HUES64 (cell line): ENCODE measurements around the gene CELSR1.

Experiments used
- H3K27ac ChIP-seq: 2 replicates; pipeline ENCODE4 v1.7.0; 2013; ENCODE audit warnings: low read depth, low read length, inconsistent platforms
- H3K27me3 ChIP-seq: 2 replicates; pipeline ENCODE4 v1.6.1; 2013; ENCODE audit warnings: mild to moderate bottlenecking, low read length; ENCODE audit not compliant: insufficient read depth
- H3K36me3 ChIP-seq: 2 replicates; pipeline ENCODE4 v1.6.1; 2013; ENCODE audit warnings: mild to moderate bottlenecking, low read length; ENCODE audit not compliant: insufficient read depth
- H3K4me1 ChIP-seq: 2 replicates; pipeline ENCODE4 v1.6.1; 2013; ENCODE audit warnings: mild to moderate bottlenecking, low read length, moderate library complexity; ENCODE audit not compliant: insufficient read depth
- H3K4me3 ChIP-seq: 2 replicates; pipeline ENCODE4 v1.5.1; 2013; ENCODE audit warnings: mild to moderate bottlenecking, low read length, moderate library complexity
- H3K9ac ChIP-seq: 2 replicates; pipeline ENCODE4 v1.6.1; 2013; ENCODE audit warnings: mild to moderate bottlenecking, low read depth, low read length
- H3K9me3 ChIP-seq: 2 replicates; pipeline ENCODE4 v1.6.1; 2013; ENCODE audit warnings: low read depth, low read length; ENCODE audit not compliant: insufficient read depth
- WGBS: fragments of 150-250, 120-280 bp; methylation state at CpG from one replicate; pipeline ENCODE4 v1.1.7; 2013; ENCODE audit warnings: missing lambda C conversion rate; 5-methylcytosine and 5-hydroxymethylcytosine counted together

CELSR1 gene

GRCh38 chr22:46560696-46561295 is 23.4 kb upstream of the CELSR1 start:
- Histone ChIP-seq H3K27ac (no peak overlapping the region), H3K4me1 (peaks cover 4% of the 10 kb centered on the region; the same call in 1 of the 2 replicates)
- 91% methylated on average over 14 of the region's 14 CpGs for WGBS

GRCh38 chr22:46557736-46558480 is 20.5 kb upstream of the CELSR1 start:
- no peak overlapping the region for H3K27ac ChIP-seq
- no peak overlapping the region for H3K9ac ChIP-seq
- H3K27me3 ChIP-seq = 0 out of 2 replicates have a peak, but pooled peaks cover 2% of the 10 kb centered on the region
- H3K9me3 ChIP-seq = peaks cover 7% of the 10 kb centered on the region
- no peaks in the 10 kb centered on the region for H3K36me3 ChIP-seq
- H3K4me3 ChIP-seq = no peak overlapping the region
- WGBS = 79% methylated on average over 8 of the region's 8 CpGs
- no peaks in the 10 kb centered on the region for H3K4me1 ChIP-seq

More at GRCh38 chr22:46560696-46561295, 23.4 kb upstream of the CELSR1 start:
- 0 out of 2 replicates have a peak, but pooled peaks cover 2% of the 10 kb centered on the region for H3K27me3 ChIP-seq
- no peaks in the 10 kb centered on the region for H3K36me3 ChIP-seq
- no peak overlapping the region for H3K9ac ChIP-seq
- peaks cover 6% of the 10 kb centered on the region; the same call in 1 of the 2 replicates for H3K9me3 ChIP-seq
- no peak overlapping the region for H3K4me3 ChIP-seq

GRCh38 chr22:46556775-46557174 is 19.4 kb upstream of the CELSR1 start:
- H3K9ac ChIP-seq = no peak overlapping the region
- H3K27me3 ChIP-seq = 0 out of 2 replicates have a peak, but pooled peaks cover 2% of the 10 kb centered on the region
- no peak overlapping the region for H3K27ac ChIP-seq
- no peaks in the 10 kb centered on the region for H3K4me1 ChIP-seq
- H3K36me3 ChIP-seq = no peaks in the 10 kb centered on the region
- peaks cover 10% of the 10 kb centered on the region for H3K9me3 ChIP-seq
- H3K4me3 ChIP-seq = no peak overlapping the region
- 77% methylated on average over 3 of the region's 3 CpGs for WGBS

GRCh38 chr22:46553189-46553588 is 15.8 kb upstream of the CELSR1 start:
- H3K27ac ChIP-seq = no peak overlapping the region
- H3K36me3 ChIP-seq = no peaks in the 10 kb centered on the region
- H3K4me3 ChIP-seq = no peak overlapping the region
- H3K4me1 ChIP-seq = no peaks in the 10 kb centered on the region
- no peak overlapping the region for H3K9ac ChIP-seq
- H3K9me3 ChIP-seq = peaks cover 10% of the 10 kb centered on the region
- H3K27me3 ChIP-seq = no peaks in the 10 kb centered on the region
- WGBS = 95% methylated on average over 4 of the region's 4 CpGs

- Histone ChIP-seq H3K9me3 (peaks cover 8% of the 10 kb centered on the region), H3K27ac (no peak overlapping the region), H3K27me3 (no peaks in the 10 kb centered on the region), H3K9ac (no peak overlapping the region), H3K36me3 (no peaks in the 10 kb centered on the region), H3K4me1 (no peaks in the 10 kb centered on the region), H3K4me3 (no peak overlapping the region)
- 93% methylated on average over 12 of the region's 12 CpGs for WGBS
These were observed 14.6 kb upstream of the CELSR1 start for GRCh38 chr22:46551996-46552395.

- Histone ChIP-seq H3K9ac (no peak overlapping the region), H3K27ac (no peak overlapping the region), H3K4me1 (no peaks in the 10 kb centered on the region), H3K36me3 (no peaks in the 10 kb centered on the region), H3K4me3 (no peak overlapping the region), H3K9me3 (peaks cover 4% of the 10 kb centered on the region; the same call in 1 of the 2 replicates), H3K27me3 (no peaks in the 10 kb centered on the region)
- 83% methylated on average over 9 of the region's 9 CpGs for WGBS
These were observed 13.9 kb upstream of the CELSR1 start for GRCh38 chr22:46551321-46551720.

- no peaks in the 10 kb centered on the region for H3K27me3 ChIP-seq
- no peaks in the 10 kb centered on the region for H3K36me3 ChIP-seq
- H3K9ac ChIP-seq = no peak overlapping the region
- no peak overlapping the region for H3K27ac ChIP-seq
- no peaks in the 10 kb centered on the region for H3K4me1 ChIP-seq
- WGBS = 87% methylated on average over 17 of the region's 17 CpGs
- no peak overlapping the region for H3K4me3 ChIP-seq
- peaks cover 4% of the 10 kb centered on the region; the same call in 1 of the 2 replicates for H3K9me3 ChIP-seq
These were observed 12.7 kb upstream of the CELSR1 start for GRCh38 chr22:46549971-46550641.

GRCh38 chr22:46549563-46549840 is 12.1 kb upstream of the CELSR1 start:
- WGBS = 90% methylated on average over 4 of the region's 4 CpGs
- Histone ChIP-seq H3K4me1 (no peaks in the 10 kb centered on the region), H3K27me3 (no peaks in the 10 kb centered on the region), H3K36me3 (no peaks in the 10 kb centered on the region), H3K4me3 (no peak overlapping the region), H3K9ac (no peak overlapping the region), H3K9me3 (peaks cover 4% of the 10 kb centered on the region; the same call in 1 of the 2 replicates), H3K27ac (no peak overlapping the region)

- Histone ChIP-seq H3K9ac (no peak overlapping the region), H3K4me1 (no peaks in the 10 kb centered on the region), H3K36me3 (no peaks in the 10 kb centered on the region), H3K9me3 (peaks cover 3% of the 10 kb centered on the region; the same call in 1 of the 2 replicates), H3K27ac (no peak overlapping the region), H3K4me3 (no peak overlapping the region), H3K27me3 (no peaks in the 10 kb centered on the region)
- 86% methylated on average over 3 of the region's 3 CpGs for WGBS
These were observed 10.4 kb upstream of the CELSR1 start for GRCh38 chr22:46547883-46548244.

GRCh38 chr22:46547179-46547882 is 9.9 kb upstream of the CELSR1 start:
- Histone ChIP-seq H3K4me1 (no peaks in the 10 kb centered on the region), H3K27me3 (no peaks in the 10 kb centered on the region), H3K27ac (no peak overlapping the region), H3K9me3 (no peaks in the 10 kb centered on the region), H3K4me3 (no peak overlapping the region), H3K36me3 (no peaks in the 10 kb centered on the region), H3K9ac (no peak overlapping the region)
- WGBS = 79% methylated on average over 21 of the region's 21 CpGs
